Stimulated activated CD8-positive, alpha-beta memory T cell treated with anti-CD3 and anti-CD28 coated beads, Interleukin-7, amount 100 ng/mL, for 48 hours (primary cell): Measurements from ENCODE around the gene AP2A2.

Source experiments
- DNase-seq, 2 donors: peaks; one replicate each; pipeline ENCODE4 v3.0.0-alpha.2; 2020; ENCODE audit warnings: low read depth in 1 of 2; ENCODE audit errors: extremely low read depth in 1 of 2

The AP2A2 gene

DNA sequence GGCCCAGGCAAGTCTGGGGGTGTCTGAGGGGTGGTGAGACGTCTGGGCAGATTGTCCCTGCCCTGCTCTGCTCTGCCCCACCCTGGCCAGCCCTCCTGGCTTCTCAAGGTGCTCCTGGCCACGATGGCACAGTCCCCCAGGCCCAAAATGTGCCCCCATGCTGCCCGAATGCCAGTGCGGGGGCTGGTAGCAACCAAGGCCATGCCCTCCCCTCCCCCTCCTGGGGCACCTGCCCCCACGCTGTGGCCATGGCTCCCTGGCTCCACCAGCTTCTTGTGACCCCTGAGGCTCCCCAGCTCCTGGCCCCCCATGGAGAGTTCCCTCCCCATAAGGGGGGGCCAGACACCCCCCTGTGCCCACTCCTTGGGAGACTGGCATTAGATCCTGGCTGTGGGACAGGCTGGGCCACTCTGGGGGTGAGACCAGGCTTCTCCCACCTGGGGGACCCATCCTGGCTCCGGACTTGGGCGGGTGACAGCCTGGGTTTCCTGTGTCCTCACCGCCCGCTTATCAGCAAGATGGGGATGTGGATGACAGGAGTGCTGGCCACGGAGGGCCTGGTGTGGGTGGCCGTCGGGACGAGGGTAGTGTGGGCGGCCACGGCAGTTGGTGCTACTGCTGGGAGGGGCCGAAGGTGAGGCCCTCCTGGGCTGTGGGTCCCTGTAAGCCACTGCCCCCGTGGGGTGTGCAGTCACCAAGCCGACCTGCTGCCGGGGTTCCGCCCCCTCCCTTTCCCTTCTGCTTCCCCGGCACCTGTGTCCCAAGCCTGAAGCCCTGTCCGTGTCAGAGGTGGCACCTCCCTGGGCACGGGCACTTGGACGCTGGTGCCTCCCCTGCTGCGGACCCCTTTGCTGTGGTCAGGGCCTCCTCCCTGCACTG lies 126.7 kb downstream of the AP2A2 start:
- no peak for DNase-seq

DNA sequence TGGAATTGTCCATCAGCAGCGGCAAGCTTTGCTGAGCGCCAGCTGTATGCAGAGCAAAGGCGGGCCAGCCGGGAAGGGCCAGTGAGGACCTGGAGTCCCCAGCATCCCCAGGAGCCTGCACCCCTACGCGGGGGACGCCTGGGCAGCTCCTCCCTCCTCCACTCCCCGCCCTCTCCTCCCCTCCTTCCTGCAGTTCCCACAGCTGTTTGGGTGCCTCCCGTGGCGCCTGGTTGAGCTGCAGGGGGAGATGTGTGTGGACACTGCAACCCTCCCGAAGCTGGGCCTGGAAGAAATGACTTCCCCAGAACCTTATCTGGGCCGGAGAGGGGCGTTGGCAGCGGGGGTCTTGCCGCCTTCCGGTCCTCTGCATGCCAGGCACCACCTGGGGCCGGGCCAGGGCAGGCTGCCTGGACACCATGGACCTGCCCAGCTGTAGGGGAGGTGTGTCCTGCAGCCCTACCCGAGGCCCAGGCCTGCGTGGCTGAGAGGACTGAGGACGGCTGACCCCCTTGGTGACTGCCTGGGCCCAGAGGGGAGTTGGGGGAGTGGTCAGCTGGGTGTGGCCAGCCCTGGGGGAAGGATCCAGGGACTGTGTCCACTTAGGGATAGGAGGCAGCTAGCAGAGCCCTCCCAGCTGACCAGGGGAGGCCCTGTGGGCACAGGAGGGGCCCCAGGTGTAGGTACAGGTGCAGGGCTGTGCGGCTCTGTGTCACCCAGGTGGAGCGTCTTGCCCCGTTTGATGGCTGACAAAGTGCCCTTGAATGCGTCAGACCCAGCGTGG lies 127.6 kb downstream of the AP2A2 start:
- DNase-seq: no peak

DNA sequence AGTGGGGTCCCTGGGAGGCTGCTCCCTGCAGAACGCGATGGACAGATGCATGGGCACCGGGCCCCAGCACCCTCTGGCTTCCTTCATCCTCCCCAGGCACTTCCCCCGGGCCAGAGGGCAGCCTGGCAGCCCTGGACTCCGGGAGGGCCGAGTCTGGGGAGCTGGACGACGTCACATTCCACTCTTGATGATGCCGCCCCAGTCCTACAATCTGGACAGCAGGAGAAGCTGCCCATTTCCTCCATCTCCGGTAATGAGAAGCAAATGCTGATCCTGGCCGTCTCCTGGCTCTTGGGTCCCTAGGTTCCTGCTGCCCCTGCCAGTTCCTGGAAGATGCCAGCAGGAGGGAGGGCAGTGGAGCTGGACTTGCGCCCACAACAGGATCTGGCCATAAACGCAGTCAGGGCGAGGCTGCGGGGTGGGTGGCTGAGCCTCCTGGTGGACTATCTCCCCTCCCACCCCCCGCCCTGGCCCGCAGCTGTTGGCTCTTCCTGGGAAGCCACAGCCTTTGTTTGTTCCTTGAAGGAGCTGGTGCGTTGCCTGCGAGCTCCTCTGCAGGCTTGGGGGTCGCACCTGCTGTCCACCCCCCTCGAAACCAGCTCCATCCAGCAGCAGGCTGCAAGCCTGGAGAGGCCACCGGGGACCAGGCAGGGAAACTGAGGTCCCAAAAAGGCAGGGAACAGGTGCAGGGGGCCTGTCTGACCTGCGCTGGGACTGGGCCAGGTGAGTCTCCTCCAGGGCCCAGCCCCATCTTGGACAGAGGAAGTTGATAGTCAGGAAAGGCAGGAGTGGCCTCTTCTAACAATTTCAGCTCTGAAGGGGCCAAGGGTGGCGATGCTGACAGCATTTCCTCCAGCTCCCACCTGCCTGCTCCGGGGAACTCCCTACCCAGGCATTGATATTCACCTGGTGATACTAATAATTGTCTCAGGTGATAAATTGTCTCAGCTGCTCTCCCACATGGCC lies 128.8 kb downstream of the AP2A2 start:
- DNase-seq: no peak

DNA sequence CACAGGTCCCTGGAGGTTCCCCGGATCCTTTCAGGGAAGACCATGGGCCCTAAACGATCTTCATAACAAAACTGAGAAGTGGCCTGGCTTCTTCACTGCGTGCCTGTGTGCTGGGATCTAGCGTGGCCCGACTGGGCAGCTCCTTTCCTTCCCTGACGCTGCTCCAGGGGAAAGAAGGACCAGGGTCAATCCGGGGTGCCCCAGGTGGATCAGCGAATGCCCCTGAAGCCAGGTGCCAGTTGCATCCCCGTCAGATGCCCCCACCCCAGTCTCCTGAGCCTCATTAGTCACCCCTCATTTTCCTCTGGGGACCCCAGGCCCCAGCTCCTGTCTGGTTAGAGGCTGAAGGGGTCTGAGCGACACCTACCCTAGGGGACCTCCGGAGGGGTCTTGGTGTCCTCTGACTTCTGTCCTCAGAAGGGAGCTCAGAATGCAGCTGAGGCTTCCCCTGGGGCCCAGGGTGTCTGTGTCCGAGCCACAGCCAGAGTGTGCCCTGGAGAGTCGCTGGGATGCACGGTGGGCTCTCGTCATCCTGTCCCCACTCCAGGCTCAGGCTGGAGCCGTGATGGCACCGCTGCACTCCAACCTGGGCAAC lies 129.5 kb downstream of the AP2A2 start:
- DNase-seq: no peak

DNA sequence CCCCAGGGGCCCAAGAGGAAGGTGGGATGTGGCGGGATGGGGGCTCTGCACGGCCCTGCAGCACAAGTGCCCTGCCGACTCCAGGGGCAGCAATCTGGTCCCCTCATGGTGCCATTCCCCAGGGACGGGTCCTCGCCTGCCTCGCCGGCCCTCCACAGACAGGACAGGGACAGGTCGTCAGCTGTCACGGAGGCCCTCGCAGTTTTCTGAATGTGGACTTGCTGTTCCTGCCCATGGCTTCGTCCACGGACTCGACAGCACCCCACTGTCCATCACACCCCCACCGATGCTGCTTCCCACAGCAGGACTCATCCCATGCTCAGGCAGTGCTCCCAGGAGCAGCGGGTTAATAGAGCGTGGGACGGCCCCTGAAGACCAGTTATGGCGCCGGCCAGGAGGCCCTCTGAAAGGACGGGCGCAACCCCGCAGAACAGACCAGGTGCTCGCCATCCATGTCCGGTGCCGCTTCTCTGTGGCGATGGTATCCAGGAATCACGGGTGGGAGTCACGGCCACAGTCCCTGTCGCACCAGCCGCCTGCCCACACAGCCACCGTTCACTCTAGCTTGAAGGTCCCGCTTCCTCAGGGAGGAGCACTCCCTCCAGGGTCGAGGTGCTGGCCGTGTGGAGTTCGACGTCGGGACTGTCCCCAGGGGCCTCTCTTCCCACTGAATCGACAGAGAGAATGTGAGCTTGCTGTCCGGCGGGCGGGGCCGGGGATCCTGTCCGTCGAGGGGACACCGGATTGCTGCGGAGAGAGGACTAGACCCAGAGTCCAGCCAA lies 130.5 kb downstream of the AP2A2 start:
- DNase-seq: no peak

DNA sequence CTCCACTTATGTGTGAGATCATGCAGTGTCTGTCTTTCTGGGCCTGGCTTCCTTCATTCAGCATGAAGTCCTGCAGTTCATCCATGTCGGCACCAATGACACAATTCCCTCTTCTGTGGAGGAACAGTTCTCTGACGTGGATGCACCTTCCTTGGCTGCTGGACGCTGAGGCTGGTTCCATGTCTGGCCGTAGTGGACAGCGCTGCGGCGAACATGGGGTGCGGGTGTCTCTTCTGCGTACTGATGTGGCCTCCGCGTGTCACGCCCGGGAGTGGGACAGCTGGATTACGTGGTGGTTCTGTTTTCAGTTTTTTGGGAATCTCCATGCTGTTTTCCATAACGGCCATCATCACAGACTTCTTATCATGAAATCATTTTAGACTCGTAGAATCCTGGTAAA lies 132.1 kb downstream of the AP2A2 start:
- no peak for DNase-seq

DNA sequence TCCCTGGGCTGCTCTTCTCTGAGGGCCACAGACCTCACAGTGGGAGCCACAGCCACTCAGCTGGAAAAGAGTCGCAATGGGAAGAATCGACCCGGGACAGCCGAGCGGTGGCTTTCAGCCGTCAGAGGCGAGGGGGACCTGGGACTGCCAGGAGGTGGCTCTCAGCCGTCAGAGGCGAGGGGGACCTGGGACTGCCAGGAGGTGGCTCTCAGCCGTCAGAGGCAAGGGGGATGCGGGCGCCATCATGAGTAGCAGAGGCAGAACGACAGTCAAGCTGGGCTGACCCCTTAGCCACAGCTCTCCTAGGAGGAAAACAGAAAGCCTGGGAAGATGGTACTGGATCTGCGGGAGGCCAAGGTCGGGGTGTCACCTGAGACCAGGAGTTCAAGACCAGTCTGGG lies 134.1 kb downstream of the AP2A2 start:
- no peak for DNase-seq

DNA sequence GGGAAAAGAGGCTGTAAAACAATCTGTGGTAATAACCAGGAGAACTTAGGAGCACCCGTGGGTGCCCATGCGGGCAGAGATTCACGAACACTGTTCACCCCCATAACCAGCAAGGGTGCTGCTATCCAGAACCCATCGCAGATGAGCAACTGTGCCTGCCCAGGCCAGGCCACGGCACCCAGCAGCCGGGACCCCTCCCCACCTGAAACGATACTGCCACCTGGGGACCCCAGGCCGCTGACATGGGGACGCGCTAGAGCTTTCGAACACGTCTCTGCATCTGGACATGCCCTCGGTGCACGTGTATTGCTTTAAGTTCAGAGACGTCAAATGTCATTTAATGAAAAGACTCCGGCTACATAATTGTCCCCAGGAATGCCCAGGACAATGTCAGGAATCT lies 134.7 kb downstream of the AP2A2 start:
- no peak for DNase-seq

DNA sequence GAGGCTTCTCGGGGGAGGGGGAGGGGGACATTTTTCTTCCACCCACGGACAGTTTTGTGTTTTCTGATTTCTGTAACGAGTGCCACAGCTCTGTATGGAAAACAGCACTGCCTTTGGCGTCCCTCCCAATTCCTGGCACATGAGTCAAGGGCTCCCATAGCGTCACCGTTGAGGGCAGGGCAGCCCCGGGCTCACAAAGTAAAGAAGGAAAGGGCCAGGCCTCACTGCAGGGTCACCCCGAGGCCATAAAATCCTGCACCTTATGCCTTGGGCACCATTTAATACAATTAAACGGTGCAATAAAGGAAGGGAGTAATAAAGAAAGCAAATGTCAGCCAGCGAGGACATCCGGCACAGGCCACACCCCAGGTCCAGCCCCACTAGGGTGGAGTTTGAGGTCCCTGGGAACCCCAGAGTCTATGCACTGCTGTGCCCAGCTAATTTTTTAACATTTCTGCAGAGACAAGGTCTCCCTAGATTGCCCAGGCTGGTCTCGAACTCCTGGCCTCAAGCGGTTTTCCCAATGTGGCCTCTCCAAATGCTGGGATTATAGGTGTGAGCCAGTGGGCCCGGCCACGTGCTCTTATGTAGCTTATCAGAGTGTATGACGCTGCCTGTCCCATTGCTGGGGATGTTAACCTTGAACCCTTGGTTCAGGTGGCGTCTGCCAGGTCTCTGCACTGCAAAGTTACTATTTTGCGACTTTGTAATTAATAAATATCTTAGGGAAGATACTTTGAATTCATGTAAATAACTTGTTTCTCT lies 135.4 kb downstream of the AP2A2 start:
- no peak for DNase-seq
